Fibroblast of lung (primary cell): ENCODE data around the gene CAMK2G.

ENCODE experiments used
- EZH2 ChIP-seq: IDR thresholded peaks from 2 replicates; pipeline ENCODE4 v1.5.1; 2012; ENCODE audit warnings: low read length, control low read depth, mild to moderate bottlenecking; ENCODE audit errors: missing control alignments
- TF ChIP-seq, protein P1 (sequence below), 2 donors: IDR thresholded peaks in 1 of 2; conservative IDR thresholded peaks in 1 of 2; 1 replicate in 1 of 2; 2 replicates in 1 of 2; pipeline ENCODE4 v1.5.1; 2011 to 2012; ENCODE audit warnings: low read length in 2 of 2, control low read depth in 1 of 2, inconsistent platforms in 1 of 2, low read depth in 1 of 2, mild to moderate bottlenecking in 1 of 2

DNA sequence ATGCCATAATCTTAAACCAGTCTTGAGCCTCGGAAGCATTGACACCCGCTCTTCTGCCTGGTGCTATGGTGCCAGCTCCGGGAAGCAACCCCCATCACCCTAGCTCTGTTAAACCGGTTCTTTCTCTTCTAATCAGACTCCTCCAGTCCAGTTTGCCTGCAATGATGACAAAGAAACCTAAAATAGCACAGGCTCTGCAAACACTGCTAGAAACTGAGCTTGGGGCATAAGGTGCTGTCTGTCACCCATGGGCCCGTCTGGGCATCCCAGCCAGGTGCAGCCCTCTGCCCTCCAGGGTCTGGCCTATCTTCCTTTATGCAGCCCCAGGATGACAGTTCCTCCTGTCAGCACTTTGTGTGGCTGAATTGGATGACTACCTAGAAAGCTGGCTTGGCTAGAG is 14.2 kb upstream of the CAMK2G start:
- TF ChIP-seq, protein P1, sequence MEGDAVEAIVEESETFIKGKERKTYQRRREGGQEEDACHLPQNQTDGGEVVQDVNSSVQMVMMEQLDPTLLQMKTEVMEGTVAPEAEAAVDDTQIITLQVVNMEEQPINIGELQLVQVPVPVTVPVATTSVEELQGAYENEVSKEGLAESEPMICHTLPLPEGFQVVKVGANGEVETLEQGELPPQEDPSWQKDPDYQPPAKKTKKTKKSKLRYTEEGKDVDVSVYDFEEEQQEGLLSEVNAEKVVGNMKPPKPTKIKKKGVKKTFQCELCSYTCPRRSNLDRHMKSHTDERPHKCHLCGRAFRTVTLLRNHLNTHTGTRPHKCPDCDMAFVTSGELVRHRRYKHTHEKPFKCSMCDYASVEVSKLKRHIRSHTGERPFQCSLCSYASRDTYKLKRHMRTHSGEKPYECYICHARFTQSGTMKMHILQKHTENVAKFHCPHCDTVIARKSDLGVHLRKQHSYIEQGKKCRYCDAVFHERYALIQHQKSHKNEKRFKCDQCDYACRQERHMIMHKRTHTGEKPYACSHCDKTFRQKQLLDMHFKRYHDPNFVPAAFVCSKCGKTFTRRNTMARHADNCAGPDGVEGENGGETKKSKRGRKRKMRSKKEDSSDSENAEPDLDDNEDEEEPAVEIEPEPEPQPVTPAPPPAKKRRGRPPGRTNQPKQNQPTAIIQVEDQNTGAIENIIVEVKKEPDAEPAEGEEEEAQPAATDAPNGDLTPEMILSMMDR (conservative IDR thresholded peaks at IDR 0.05 in 1 of 2, IDR thresholded peaks at IDR 0.05 in 1 of 2; ENCODE audit: low read depth in 1 of 2, low read length in 2 of 2), result no peak
- TF ChIP-seq EZH2, result no peak
